Measurements from ENCODE around the gene MFAP5. TPM values are rescaled to one million over a fixed set of nuclear protein-coding genes. Genes with fewer than 3 reads are reported as not detected.

The MFAP5 gene
- total RNA-seq, 2 donors from 2014 or later, result 4.6 to 12.1 TPM

- H3K4me3 ChIP-seq, result no peak overlapping the region
- no peak overlapping the region for H3K27ac ChIP-seq
- H3K36me3 ChIP-seq, result no peaks in the 10 kb centered on the region
- DNase-seq, result no peak
- no peak overlapping the region for H3K9ac ChIP-seq (ENCODE audit: low read depth in 2 of 2, low read length in 2 of 2)
- intact Hi-C loops (cut with DNase I), result no loop called here
- H3K4me1 ChIP-seq, result no peaks in the 10 kb centered on the region
- TF ChIP-seq, protein P1, sequence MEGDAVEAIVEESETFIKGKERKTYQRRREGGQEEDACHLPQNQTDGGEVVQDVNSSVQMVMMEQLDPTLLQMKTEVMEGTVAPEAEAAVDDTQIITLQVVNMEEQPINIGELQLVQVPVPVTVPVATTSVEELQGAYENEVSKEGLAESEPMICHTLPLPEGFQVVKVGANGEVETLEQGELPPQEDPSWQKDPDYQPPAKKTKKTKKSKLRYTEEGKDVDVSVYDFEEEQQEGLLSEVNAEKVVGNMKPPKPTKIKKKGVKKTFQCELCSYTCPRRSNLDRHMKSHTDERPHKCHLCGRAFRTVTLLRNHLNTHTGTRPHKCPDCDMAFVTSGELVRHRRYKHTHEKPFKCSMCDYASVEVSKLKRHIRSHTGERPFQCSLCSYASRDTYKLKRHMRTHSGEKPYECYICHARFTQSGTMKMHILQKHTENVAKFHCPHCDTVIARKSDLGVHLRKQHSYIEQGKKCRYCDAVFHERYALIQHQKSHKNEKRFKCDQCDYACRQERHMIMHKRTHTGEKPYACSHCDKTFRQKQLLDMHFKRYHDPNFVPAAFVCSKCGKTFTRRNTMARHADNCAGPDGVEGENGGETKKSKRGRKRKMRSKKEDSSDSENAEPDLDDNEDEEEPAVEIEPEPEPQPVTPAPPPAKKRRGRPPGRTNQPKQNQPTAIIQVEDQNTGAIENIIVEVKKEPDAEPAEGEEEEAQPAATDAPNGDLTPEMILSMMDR (IDR thresholded peaks at IDR 0.05), result no peak
- H3K9me3 ChIP-seq, result no peaks in the 10 kb centered on the region
- H3K27me3 ChIP-seq, result no peaks in the 10 kb centered on the region
Observed at GRCh38 chr12:8695116-8695515, 32.5 kb upstream of the MFAP5 start.

DNA sequence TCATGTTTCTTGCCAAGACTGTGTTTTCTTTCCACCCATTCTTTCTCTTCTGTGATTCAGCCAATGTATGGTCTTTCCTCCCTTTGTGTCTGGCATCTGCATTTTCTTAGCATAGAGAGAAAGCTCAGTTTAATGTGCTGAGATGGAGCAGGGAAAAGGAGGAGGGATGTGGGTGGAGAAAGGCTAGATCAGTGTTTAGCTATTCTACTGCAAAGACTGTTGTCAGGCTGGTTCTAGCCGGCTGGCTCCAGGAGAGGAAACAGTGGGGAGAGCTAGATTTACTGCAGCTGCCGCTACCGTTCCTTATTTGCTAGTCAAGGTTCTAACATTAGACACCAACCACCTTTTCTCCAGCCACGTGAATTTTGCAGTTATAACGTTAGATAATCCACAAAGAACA, 29.9 kb upstream of the MFAP5 start:
- Histone ChIP-seq H3K4me3 (no peak overlapping the region), H3K9ac (ENCODE audit: low read depth in 2 of 2, low read length in 2 of 2) (no peak overlapping the region), H3K36me3 (no peaks in the 10 kb centered on the region), H3K9me3 (no peaks in the 10 kb centered on the region), H3K4me1 (no peaks in the 10 kb centered on the region), H3K27ac (no peak overlapping the region), H3K27me3 (no peaks in the 10 kb centered on the region)
- intact Hi-C loops (cut with DNase I), result no loop called here
- DNase-seq, result peak; percentile 61
- TF ChIP-seq, protein P1 (IDR thresholded peaks at IDR 0.05), result no peak

GRCh38 chr12:8689681-8690080, 27.1 kb upstream of the MFAP5 start:
- TF ChIP-seq, protein P1 (IDR thresholded peaks at IDR 0.05), result no peak
- H3K27ac ChIP-seq, result no peak overlapping the region
- intact Hi-C loops (cut with DNase I), result loop anchor here (10.0 kb wide), 2 partner anchors 135 to 165 kb away; partner anchors contain the start of gene A2ML1

DNA sequence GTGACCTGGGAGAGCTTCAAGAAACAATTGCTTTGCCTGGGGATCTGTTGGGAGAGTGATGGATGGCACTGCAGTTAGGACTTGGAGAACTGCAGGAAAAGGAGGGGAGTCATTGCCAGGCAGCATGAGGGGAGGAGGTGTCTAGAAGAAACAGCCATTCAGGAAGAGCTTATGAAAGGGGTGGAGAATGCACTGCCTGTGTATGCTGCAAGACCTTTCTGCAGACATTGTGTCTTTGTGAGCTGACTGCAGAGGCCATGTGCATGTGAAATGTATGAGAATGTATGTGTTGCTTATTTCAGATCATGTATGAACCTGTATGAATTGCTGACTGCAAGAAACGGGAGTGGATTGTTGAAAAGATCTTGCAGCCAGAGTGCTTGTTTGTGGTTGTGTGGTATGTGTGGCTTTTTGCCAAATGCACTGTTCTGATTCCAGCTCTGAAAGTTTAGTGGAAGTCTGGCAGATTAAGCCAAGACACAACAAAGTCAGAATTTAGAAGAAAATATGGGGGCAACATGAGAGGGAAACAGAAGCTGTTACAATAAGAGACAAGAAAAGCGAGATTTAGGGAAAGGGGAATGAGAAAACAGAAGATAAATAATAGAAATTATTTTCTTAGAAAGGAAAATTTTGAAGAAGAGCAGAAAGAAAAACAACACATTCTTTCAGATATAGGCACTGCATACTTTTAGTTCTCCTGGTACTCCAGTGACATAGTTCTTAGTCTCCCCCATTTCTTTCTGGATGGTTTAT, 25.4 kb upstream of the MFAP5 start:
- Histone ChIP-seq H3K4me3 (no peak overlapping the region), H3K27ac (no peak overlapping the region), H3K27me3 (no peaks in the 10 kb centered on the region), H3K4me1 (no peaks in the 10 kb centered on the region), H3K9me3 (no peaks in the 10 kb centered on the region), H3K36me3 (no peaks in the 10 kb centered on the region), H3K9ac (ENCODE audit: low read depth in 2 of 2, low read length in 2 of 2) (no peak overlapping the region)
- intact Hi-C loops (cut with DNase I), result loop anchor here (10.0 kb wide), 2 partner anchors 137 to 167 kb away; partner anchors contain the start of gene A2ML1
- DNase-seq, result no peak
- TF ChIP-seq, protein P1 (IDR thresholded peaks at IDR 0.05), result no peak

More at GRCh38 chr12:8689681-8690080, 27.1 kb upstream of the MFAP5 start:
- Histone ChIP-seq H3K36me3 (no peaks in the 10 kb centered on the region), H3K9me3 (no peaks in the 10 kb centered on the region), H3K4me3 (no peak overlapping the region), H3K9ac (ENCODE audit: low read depth in 2 of 2, low read length in 2 of 2) (no peak overlapping the region), H3K4me1 (no peaks in the 10 kb centered on the region), H3K27me3 (no peaks in the 10 kb centered on the region)
- DNase-seq, result no peak

- no peak overlapping the region for H3K9ac ChIP-seq (ENCODE audit: low read depth in 2 of 2, low read length in 2 of 2)
- no peaks in the 10 kb centered on the region for H3K4me1 ChIP-seq
- no peak overlapping the region for H3K27ac ChIP-seq
- no peak for DNase-seq
- H3K36me3 ChIP-seq, result no peaks in the 10 kb centered on the region
- no peaks in the 10 kb centered on the region for H3K9me3 ChIP-seq
- TF ChIP-seq, protein P1 (IDR thresholded peaks at IDR 0.05), result no peak
- H3K4me3 ChIP-seq, result no peak overlapping the region
- H3K27me3 ChIP-seq, result no peaks in the 10 kb centered on the region
- intact Hi-C loops (cut with DNase I), result loop anchor here (10.0 kb wide), 2 partner anchors 140 to 170 kb away; partner anchors contain the start of gene A2ML1
Observed at GRCh38 chr12:8685051-8685450, 22.4 kb upstream of the MFAP5 start.
